ENCODE results near the gene GAGE10.

GAGE10 gene, protein sequence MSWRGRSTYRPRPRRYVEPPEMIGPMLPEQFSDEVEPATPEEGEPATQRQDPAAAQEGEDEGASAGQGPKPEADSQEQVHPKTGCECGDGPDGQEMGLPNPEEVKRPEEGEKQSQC

DNA sequence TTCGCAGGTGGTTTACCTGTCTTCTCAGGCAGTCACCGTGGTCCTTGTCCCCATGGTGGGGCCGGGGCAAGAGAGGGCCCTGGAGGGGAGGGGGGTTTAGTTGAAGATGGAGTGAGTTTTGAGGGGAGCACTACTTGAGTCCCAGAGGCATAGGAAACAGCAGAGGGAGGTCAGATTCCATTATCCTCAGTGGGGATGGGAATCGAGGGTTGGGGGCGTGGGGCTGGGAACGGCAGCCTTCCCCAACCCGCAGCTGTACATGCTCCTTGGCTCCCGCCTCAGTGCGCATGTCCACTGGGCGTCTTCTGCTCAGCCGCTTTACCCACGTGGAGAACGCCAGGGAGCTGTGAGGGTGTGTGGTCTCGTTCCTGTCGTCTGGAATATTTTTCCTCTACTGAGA lies at the start of gene GAGE10:
Gene GAGE10 (plus strand): TSS at position 301 of the 400 bp plus-strand sequence. CDS start 1,214 bp downstream, outside the sequence.
- no peak for DNase-seq

DNA sequence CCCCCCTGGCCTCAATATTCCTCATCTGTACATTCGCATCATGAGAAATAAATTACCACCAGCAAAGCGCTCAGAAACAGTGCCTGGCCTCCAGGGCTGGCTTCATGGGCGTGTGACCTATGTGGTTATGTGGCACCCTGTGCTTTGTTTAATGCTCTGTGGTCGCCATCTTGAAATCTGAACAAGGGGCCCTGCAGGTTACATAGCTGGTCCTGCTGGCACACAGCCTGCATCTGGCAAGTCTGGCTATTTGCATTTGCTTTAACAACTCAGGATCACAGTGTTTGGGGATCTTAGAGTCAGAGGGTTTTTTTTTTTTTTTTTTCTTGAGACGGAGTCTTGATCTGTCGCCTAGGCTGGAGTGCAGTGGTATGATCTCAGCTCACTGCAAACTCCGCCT lies 48.8 kb upstream of the GAGE10 start:
- DNase-seq = no peak

DNA sequence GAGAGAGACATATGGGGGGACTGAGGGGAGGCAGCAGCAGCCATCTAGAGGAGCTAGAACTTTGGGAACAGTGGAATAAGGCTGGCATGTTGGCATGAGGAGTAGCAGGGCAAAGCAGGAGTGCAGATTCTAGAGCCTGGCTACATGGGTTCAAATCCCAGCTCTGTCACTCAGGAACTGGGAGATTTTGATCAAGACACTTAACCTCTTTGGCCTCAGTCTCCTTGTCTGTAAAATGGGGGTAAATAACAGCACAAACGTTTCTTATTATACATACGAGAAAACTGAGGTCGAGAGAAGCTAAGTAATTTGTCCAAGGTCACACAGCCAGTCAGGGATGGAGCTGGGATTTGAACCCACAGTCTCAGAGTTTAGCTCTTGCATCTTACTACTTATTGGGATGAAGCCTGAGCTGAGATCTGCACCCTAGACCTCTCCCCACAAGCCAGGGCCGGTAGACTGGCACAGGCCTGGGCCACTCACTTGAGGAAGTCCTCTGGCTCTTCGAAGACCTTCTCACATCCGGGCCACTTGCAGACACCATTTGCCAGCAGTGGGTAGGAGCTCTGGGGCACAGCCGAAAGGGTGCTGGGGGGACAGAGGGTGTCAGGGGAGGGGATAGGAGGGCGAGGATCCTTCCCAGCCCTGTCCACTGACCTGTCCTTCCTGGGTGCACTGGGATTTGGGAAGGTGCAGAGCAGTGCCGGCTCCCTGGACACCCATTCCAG lies 47.0 kb upstream of the GAGE10 start:
- no peak for DNase-seq

DNA sequence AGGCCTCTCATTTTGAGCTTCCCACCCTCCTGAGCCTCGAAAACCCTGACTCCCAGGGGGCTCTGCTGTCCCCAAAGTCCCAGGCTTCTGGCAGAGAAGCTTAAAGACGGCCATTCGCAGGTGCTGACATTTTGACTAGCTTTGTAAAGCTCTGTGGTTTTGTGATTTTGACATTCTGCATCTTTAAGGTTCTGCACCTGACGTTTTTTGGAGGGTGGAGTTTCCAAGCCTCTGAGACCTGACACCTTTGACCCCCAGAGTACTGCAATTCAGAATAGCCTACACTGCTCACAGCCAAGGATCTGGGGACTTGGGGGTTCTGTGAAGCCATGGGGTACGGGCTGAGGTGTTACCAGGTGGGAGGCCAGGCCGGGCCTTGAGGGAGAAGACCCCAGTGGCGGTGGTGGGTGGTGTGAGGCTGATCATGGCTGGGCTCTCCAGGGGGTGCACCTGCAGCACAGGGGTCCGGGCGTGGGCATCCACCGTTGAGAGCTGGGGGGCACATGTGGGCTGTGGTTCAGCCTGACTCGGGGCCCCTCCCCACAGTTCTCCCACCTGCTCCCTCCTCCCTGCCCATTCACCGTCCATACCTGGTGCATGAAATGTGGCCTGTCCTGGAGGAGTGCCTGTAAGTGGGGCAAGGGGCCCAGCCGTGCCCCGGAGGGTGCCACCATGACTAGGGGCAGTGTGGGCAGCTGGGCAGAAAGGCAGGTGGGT lies 46.2 kb upstream of the GAGE10 start:
- DNase-seq = no peak

DNA sequence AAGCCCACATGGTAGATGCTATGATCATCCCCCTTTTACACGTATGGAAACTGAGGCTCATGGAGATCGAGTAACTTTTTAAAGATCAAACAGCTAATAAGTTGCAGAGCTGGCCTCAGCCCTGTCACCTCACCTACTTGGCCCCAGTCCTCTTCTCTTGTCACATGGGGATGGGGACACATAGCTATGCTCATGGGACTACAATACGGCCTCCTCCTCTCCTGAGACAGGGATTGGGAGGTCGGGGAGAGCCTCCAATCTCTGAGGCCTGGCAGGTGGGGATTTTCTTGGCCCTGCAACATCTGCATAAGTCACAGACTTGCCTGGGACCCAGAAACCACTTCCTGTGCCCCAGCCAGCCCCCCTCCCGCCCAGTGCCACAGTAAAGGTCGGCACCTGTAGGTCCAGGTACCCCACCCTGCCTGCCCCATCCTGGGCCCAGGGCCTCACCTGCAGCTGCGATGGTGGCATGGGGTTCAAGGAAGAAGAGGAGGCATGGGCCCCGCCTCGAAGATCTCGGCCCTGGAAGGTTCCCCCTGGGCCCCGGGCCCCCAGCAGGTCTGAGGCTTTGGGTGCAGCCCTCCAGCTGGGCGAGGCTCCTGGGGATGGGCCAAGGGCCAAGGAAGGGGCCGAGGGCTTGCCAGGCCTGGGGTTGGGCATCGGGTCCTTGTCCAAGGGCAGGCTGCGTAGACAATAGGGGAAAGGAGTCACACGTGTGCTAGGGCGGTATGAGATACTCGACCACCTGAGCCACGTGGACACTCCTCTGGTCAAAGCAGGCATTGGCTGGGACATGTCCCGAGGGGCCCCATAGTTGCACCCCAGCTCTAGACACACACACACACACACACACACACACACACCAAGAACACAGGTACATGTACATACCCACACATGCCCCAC lies 45.3 kb upstream of the GAGE10 start:
- no peak for DNase-seq

DNA sequence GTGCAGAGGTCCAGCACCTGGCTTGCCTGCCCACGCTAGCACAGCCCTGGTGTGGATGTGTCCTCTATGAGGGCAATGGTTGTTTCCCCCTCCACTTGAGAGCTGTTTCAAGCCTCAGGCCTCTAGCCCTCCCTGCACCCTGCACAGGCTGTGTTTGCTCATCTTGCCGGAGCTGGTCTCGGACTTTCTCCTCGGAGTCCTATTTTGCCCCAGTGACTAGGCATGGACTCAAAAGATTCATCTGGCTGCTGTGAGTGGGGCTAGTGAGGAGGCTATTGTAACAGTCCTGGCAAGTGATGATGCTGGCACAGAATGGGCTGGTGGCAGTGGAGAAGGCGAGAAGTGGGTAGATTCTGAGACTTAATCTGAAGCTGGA lies 44.7 kb upstream of the GAGE10 start:
- DNase-seq = no peak

DNA sequence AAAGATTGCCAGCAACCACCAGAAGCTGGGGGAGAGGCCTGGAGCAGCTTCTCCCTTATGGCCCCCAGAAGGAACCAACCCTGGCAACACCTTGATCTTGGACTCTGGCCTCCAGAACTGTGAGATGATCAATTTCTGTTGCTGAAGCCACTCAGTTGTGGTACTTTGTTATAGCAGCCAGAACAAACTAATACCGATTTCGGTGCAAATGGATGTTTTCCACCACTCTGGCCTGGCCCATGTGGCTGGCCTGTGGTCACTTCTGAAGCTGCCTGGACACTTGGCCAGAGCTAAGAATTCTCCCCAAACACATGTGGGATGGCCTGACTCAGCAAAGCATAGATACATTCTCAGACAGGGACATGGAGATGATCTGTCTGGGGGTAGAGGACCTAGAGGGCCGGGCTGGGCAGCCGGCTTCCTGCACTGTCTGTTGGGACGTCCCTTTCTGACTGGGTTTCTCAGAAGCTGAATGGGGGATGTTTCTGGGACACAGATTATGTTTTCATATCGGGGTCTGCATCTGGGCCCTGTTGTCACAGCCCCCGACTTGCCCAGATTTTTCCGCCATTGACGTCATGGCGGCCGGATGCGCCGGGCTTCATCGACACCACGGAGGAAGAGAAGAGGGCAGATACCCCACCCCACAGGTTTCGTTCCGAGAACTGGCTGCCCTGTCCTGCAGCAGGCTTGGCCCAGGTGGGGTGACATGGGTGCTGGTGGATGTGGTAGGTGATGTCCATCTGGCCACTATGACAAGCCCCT lies 43.0 kb upstream of the GAGE10 start:
- DNase-seq = no peak

DNA sequence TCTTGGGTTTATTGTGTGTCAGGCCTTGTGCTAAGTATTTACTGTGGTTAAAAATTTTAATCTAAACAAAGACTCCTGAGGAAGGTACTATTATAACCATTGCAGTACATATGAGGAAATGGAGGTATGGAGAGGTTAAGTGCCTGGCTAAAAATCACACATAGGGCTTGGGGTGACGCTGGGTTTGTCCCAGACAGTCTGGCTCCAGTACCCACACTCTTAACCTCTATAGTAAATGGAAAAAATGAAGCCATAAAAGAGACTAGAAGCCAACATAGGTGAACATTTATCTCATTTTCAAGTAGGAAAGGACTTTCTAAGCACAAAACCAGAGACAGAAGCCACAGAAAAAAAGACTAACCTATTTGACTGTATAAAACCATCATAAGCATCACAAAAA lies 40.8 kb upstream of the GAGE10 start:
- no peak for DNase-seq

DNA sequence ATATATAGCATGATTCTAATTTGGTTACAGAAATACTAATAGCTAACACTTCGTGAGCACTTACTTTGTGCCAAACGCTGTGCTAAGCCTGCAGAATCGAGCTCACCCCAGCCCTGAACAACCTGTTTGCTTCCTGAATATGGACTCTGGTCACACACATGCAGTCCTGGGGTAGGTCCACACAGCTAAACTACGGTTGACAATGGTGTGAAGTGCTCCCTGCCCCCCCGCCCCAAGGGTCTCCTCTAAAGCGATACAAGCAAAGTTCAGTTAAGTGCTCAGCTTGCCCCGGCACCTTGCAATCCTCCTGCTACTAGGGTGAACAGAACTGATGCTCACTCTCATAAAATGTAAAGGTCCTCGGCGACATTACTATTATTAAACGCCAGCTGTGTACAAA lies 39.8 kb upstream of the GAGE10 start:
- DNase-seq = no peak

DNA sequence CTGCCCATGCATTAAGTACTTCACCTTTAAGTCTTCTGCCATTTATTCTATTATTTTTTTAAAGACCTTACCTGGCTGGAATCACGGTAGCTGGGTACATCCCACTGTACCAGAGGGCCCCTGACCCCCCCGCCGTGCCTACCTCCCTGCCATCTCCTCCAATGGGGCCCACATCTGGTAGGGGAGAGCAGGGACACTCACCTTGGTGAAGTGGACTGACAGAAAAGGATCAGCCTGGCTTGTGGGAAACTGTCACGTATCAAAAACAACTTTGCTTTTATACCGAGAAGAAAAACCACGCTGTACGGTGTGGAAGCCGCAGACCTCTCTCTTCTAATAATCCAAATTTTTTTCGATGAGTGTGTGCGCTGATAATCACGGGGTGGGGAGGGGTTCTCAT lies 39.0 kb upstream of the GAGE10 start, which contains the start of gene FOXP3:
Gene FOXP3 (minus strand): TSS at position 251 of the 400 bp plus-strand sequence. CDS start 6,205 bp downstream, outside the sequence.
- no peak for DNase-seq

DNA sequence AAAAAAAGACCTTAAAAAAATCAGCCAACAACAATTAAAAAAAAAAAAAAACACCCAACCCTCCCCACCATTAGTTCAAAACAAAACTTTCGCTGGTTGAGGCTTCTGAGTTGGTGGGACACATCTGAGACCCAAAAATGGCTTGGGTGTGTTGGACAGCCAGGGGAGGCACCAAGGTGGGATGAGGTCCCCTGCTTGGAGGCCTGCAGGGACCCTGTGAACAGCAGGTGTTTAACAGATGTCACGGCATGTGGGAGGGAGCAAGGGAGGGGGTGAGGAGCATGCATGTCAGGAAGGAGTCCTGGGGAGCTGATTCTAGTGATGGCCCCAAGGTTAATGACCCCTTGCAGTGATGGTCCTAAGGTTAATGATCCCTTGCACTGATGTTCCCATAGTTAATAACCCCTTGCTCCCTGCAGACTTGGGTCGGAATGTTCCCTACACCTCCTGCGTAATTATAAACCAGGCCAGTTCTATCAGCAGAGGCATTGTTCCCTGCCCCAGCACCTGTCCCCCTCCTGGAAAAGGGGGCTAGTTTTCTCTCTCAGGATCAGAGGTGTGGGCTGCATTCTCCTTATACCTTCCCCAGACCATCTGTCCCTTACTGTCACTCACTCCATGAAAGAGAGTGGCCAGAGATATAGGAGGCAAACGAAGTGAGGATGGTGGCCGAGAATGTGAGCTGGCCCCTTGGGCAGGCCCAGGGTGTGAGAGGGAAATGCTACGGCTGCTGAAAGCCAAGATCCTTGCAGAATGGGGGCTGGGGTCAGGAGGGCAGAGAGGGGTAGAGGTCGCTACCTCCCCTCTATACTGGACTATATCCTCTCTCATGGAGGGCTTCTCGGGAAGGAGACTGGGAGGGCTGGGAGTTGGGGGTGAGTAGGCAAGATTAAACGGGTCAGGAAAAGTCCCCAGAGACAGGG lies 36.7 kb upstream of the GAGE10 start:
- no peak for DNase-seq

DNA sequence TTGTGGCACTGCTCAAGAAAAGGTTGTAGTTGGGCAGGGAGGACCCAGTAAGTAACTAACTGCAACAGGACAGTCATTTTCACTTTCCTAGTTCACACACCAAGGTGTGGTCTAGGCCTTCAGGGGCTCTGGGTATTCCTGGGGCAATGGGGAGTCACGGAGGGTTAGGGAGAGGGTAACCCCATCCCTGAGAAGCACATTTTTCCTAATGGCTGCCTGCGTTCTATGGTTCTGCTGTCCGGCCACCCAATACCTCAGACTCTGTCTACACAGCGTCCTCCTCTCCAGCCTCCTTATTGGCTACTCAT lies 34.8 kb upstream of the GAGE10 start:
- DNase-seq = no peak

DNA sequence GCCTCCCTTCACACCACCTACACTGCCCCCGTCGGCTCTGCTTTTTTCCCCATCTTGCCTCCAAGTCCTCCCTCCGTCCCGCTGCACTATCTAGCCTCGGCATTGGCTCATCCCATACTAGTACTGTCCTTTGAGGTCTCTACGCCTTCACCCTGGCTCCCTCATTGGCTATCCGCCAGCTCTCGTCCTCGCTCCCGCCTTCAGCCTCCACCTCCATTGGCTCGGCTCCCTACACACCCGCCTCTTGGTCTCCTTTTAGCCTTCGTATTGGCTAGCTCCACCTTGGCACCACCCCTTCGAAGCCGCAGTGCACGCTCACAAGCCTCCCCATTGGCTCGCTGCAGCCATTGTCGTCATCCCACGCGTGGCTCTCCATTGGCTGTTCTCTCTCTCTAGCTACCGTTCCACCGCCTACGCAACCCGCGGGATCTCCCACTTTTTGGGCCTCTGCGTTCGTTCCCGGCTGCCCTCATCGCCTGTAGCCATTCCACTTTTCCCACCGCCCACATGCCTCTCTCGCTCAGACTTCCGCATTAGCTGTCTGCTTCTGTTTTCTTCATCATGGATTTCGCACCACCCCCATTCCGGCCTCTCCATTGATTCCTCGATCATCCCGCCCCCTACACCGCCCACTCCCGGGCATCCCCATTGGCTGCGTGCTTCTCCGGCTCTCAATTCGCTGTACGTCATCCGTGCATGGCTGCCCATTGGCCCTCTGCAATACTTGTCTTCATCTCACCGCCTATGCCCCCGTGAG lies 34.3 kb upstream of the GAGE10 start:
- DNase-seq = peak; percentile 97 to 98

DNA sequence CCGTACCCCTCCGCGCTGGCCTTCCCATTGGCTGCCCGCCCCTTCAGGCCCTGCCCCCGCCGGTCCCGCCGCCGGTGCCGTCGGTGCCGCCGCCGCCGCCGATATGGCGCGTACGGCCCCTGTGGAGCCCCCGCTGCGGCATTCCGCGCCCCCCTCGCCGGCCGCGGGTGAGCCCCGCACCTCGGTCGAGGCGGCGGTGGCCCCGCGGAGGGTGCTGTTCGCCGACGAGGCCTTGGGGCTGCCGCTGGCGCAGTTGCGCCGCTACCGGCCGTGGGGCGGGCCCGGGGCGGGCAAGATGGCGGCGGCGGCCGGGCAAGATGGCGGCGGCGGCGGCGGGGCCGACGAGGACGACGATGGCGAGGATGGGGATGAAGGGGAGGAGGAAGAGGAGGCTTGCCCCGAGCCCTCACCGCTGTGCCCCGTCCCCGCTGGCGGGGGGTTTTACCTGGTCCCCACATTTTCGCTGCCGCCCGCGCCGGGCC lies 33.6 kb upstream of the GAGE10 start, which contains the start of gene PPP1R3F:
Gene PPP1R3F (plus strand): TSS at position 27 of the 482 bp plus-strand sequence. CDS start 77 bp downstream, at position 104.
- no peak for DNase-seq

DNA sequence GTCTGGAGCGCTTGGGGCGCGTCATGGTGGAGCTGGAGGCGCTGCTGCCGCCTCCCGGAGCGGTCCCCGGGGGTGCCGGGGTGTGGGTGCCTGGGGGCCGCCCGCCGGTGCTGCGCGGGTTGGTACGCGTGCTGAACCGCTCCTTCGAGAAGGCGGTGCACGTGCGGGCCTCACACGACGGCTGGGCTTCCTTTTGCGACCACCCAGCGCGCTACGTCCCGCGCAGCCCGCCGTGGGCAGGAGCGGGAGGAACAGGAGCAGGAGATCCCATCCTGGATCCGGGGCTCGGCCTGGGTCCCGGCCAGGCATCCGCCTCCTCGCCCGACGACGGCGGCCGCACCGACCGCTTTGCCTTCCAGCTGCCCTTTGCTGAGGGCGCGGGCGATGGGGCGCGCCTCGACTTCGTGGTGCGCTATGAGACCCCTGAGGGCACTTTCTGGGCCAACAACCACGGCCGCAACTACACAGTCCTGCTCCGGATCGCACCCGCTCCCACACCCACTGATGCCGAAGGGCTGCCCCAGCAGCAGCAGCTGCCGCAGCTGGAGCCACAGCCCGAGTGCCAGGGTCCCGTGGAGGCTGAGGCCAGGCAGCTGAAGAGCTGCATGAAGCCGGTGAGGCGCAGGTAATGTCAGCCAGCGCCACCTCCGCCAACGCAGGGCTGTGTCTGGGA lies 33.1 kb upstream of the GAGE10 start:
- DNase-seq = no peak

DNA sequence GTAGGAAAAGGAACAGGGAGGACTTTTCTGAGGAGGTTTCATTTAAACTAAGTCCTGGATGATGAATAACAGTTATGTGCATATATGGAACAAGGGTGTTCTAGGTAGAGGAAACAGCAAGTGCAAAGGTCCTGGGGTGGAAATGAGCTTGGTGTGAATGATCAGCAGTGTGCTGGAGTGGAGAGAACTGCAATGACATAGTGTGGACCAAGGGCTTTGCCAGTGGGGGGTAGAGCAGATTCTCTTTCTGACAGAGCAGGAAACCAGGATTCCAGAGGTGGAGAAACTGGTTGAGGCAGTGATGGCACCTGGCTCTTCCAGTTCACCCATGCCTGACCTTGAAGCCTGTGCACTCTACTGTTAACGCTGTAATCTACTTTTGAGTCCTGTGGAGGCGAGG lies 32.1 kb upstream of the GAGE10 start:
- no peak for DNase-seq

DNA sequence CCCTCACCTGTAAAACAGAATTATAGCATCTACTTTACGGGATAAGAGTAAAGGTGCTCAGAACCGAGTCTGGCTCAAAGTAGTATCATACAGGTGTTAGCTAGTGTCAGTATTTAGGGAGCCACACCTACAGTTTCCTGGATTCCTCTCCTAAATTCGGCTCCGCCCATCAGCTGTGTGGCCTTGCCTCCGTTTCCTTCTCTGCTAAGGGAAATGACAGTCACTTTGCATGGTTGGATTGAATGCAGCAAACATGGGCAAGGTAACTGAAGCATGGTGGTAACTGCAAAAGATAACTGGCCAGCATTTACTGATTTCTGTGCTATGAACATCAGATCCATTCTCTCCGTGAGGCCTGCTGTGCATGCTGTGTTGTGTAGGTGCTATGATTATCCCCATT lies 31.0 kb upstream of the GAGE10 start:
- no peak for DNase-seq

DNA sequence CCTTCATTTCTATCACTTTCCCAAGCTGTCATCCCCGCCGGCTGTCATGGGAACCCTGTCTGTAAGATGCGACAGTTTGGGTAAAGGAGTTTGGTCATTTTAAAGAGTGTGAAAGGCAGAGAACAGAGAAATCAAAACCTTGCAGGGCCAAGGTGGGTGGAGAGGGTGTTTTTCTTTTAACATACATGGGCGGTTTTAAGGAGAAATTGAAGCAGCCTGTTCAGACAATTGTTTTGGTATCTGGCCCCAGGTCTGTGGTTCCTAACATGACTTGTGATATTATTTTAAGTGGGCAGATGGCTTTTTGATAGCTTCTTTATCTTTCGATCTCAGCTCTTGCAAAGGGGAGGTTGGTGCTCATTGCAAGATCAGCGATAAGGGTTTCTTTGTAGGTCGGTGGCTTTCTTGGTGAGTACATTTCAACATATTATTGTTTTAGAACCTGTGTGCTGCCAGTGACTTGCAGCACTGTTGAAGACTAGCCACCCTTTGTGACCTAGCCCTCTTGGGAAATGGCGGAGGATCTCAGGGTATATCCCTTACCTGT lies 30.2 kb upstream of the GAGE10 start:
- DNase-seq = no peak

DNA sequence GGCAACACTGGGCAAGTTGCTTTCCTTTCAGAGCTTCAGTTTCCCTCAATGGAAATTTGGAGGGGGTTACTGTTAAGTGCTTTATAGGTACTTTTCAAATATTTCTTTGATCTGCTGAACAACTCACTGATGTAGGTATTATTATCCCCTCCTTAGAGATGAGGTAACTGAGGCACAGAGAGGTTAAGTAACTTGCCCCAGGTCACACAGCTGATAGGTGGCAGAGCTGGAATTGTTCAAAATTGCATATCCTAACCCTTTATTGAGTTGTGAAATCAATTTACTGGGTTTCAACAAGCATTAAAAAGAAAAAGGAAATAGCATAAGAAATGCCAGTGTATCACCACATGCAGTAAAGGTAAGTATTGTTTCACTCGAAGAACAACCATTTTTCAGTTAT lies 27.2 kb upstream of the GAGE10 start:
- no peak for DNase-seq
